GM10847 (cell line): ENCODE measurements around the gene JAG2.

Experiments used
- POLR2A ChIP-seq: IDR thresholded peaks from 2 replicates; pipeline ENCODE4 v1.6.1; 2011; ENCODE audit not compliant: insufficient read length; ENCODE audit errors: extremely low read depth

The JAG2 gene

GRCh38 chr14:105195051-105195450 lies 26.5 kb upstream of the JAG2 start:
- TF ChIP-seq POLR2A = no peak

GRCh38 chr14:105193916-105194782 lies 25.6 kb upstream of the JAG2 start:
- no peak for TF ChIP-seq POLR2A

- no peak for TF ChIP-seq POLR2A
These were observed 24.5 kb upstream of the JAG2 start for GRCh38 chr14:105192866-105193731.

- no peak for TF ChIP-seq POLR2A
These were observed 19.5 kb upstream of the JAG2 start for GRCh38 chr14:105187935-105188524.

- no peak for TF ChIP-seq POLR2A
These were observed 18.5 kb upstream of the JAG2 start for GRCh38 chr14:105187116-105187515.

- no peak for TF ChIP-seq POLR2A
These were observed 17.4 kb upstream of the JAG2 start for GRCh38 chr14:105185973-105186372.

- TF ChIP-seq POLR2A = no peak
These were observed 16.4 kb upstream of the JAG2 start for GRCh38 chr14:105185001-105185400.

- TF ChIP-seq POLR2A = no peak
These were observed 15.9 kb upstream of the JAG2 start for GRCh38 chr14:105184461-105184860.

GRCh38 chr14:105182296-105183020 lies 13.9 kb upstream of the JAG2 start:
- no peak for TF ChIP-seq POLR2A

GRCh38 chr14:105181549-105182295 lies 13.1 kb upstream of the JAG2 start:
- no peak for TF ChIP-seq POLR2A

GRCh38 chr14:105180592-105181548 lies 12.3 kb upstream of the JAG2 start, which contains the start of gene NUDT14:
TSS of gene NUDT14 (minus strand) at chr14:105181312. CDS start at chr14:105181209, 103 bp downstream.
- TF ChIP-seq POLR2A = no peak

- TF ChIP-seq POLR2A = no peak
These were observed 10.6 kb upstream of the JAG2 start for GRCh38 chr14:105179191-105179590.

GRCh38 chr14:105178868-105179140 lies 10.2 kb upstream of the JAG2 start:
- no peak for TF ChIP-seq POLR2A
